Measurements from ENCODE around the gene RNASE7.

The RNASE7 gene

DNA sequence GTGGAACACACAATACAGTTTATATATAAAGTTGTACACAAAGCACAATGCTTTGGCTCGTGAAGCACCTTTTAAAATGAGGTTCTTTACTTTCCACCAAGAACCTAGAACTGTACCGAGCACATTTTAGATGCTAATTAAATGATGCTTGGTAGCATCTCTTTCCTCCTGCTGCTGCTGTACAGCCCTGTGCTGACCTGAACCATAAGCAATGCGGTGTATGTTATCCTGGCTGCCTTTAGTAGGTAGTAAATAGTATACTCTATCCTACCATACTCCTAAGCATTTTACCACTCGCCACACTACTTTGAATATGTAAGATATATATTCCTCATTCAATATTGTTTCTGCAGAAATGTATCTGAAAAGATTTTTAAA is 12.6 kb downstream of the RNASE7 start (continued):
- TF ChIP-seq ZNF48 (tag by site-specific recombination; IDR thresholded peaks at IDR 0.05) = no peak
- TF ChIP-seq ZBTB48 (tag by site-specific recombination; IDR thresholded peaks at IDR 0.05) = no peak
- TF ChIP-seq ZNF600 (tag by site-specific recombination; IDR thresholded peaks at IDR 0.05) = no peak
- no peak for TF ChIP-seq ZNF626 (tag by site-specific recombination; IDR thresholded peaks at IDR 0.05)

DNA sequence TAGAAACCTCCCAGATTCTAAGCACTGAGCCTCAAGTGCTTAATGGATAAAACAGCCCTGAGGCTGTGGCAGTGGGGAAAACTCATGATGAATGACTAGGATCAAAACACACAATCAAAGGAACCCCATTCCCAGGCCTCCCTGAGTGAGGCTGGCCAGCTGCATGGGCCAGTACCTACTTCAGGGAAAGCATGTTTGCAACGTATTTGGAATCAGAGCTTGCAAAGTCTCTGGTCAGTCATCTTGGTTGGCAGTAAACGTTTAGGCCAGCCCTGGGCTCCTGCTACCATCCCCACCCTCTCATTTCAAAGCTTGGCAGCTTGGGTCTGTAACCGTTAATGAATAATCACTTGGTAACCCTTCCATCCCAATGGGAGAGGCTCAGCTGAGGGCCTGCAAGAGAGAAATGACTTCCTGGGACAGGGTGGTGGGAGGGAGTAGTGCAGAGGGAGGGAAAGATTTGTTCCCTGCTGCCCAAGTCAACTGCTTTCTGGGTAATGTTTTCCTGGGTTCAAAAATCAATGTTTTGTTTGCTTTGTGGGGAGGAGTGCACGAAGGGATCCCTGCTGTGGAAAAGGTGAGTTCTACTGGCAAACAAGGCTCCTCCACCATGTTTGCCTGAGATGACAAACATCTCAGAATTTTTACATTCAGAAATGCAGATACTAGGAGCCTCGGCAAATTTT is 13.4 kb downstream of the RNASE7 start:
- CTCF ChIA-PET = interaction anchor here (1.4 to 1.9 kb wide), 4 partner anchors 12 to 41 kb away, joined by 4 to 12 read pairs (median 8); no protein-coding TSS in a partner anchor

More for the DNA sequence above, 13.4 kb downstream of the RNASE7 start:
- POLR2A ChIA-PET = no interaction called here
- no peaks in the 10 kb centered on the region for H3K9me3 ChIP-seq (ENCODE audit: control insufficient read depth, insufficient read depth, low read depth, low read length)
- no peak overlapping the region for H3K4me3 ChIP-seq (ENCODE audit: low read depth, low read length)
- H3K27ac ChIP-seq (ENCODE audit: extremely low read depth, low read depth, low read length) = no peak overlapping the region
- TF ChIP-seq, protein P1, sequence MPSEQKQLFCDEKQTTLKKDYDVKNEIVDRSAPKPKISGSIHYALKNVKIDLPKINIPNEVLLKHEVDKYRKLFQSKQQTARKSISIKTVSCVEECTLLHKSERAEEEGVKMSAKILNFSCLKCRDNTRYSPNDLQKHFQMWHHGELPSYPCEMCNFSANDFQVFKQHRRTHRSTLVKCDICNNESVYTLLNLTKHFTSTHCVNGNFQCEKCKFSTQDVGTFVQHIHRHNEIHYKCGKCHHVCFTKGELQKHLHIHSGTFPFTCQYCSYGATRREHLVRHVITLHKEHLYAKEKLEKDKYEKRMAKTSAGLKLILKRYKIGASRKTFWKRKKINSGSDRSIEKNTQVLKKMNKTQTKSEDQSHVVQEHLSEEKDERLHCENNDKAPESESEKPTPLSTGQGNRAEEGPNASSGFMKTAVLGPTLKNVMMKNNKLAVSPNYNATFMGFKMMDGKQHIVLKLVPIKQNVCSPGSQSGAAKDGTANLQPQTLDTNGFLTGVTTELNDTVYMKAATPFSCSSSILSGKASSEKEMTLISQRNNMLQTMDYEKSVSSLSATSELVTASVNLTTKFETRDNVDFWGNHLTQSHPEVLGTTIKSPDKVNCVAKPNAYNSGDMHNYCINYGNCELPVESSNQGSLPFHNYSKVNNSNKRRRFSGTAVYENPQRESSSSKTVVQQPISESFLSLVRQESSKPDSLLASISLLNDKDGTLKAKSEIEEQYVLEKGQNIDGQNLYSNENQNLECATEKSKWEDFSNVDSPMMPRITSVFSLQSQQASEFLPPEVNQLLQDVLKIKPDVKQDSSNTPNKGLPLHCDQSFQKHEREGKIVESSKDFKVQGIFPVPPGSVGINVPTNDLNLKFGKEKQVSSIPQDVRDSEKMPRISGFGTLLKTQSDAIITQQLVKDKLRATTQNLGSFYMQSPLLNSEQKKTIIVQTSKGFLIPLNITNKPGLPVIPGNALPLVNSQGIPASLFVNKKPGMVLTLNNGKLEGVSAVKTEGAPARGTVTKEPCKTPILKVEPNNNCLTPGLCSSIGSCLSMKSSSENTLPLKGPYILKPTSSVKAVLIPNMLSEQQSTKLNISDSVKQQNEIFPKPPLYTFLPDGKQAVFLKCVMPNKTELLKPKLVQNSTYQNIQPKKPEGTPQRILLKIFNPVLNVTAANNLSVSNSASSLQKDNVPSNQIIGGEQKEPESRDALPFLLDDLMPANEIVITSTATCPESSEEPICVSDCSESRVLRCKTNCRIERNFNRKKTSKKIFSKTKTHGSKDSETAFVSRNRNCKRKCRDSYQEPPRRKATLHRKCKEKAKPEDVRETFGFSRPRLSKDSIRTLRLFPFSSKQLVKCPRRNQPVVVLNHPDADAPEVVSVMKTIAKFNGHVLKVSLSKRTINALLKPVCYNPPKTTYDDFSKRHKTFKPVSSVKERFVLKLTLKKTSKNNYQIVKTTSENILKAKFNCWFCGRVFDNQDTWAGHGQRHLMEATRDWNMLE (tag by site-specific recombination; conservative IDR thresholded peaks at IDR 0.05; ENCODE audit: low read depth) = no peak
- TF ChIP-seq ZNF600 (tag by site-specific recombination; IDR thresholded peaks at IDR 0.05) (no peak), ZFP3 (tag by site-specific recombination; IDR thresholded peaks at IDR 0.05; ENCODE audit: low read depth) (no peak), KLF1 (tag by site-specific recombination; IDR thresholded peaks at IDR 0.05) (no peak), ZNF157 (tag by site-specific recombination; IDR thresholded peaks at IDR 0.05) (no peak), ZNF843 (tag by site-specific recombination; IDR thresholded peaks at IDR 0.05) (no peak), ZXDB (tag by site-specific recombination; IDR thresholded peaks at IDR 0.05) (no peak), ZNF621 (tag by site-specific recombination; IDR thresholded peaks at IDR 0.05) (no peak), ZNF521 (tag by site-specific recombination; IDR thresholded peaks at IDR 0.05) (no peak), ZNF433 (tag by site-specific recombination; IDR thresholded peaks at IDR 0.05; ENCODE audit: low read depth) (no peak), ZNF654 (tag by site-specific recombination; IDR thresholded peaks at IDR 0.05; ENCODE audit: low read depth) (no peak), ZBTB20 (tag by site-specific recombination; IDR thresholded peaks at IDR 0.05) (no peak), ZNF529 (tag by site-specific recombination; IDR thresholded peaks at IDR 0.05; ENCODE audit: insufficient replicate concordance) (no peak), ZBTB8A (tag by site-specific recombination; IDR thresholded peaks at IDR 0.05) (no peak)
- TF ChIP-seq, protein P2, sequence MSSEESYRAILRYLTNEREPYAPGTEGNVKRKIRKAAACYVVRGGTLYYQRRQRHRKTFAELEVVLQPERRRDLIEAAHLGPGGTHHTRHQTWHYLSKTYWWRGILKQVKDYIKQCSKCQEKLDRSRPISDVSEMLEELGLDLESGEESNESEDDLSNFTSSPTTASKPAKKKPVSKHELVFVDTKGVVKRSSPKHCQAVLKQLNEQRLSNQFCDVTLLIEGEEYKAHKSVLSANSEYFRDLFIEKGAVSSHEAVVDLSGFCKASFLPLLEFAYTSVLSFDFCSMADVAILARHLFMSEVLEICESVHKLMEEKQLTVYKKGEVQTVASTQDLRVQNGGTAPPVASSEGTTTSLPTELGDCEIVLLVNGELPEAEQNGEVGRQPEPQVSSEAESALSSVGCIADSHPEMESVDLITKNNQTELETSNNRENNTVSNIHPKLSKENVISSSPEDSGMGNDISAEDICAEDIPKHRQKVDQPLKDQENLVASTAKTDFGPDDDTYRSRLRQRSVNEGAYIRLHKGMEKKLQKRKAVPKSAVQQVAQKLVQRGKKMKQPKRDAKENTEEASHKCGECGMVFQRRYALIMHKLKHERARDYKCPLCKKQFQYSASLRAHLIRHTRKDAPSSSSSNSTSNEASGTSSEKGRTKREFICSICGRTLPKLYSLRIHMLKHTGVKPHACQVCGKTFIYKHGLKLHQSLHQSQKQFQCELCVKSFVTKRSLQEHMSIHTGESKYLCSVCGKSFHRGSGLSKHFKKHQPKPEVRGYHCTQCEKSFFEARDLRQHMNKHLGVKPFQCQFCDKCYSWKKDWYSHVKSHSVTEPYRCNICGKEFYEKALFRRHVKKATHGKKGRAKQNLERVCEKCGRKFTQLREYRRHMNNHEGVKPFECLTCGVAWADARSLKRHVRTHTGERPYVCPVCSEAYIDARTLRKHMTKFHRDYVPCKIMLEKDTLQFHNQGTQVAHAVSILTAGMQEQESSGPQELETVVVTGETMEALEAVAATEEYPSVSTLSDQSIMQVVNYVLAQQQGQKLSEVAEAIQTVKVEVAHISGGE (tag by site-specific recombination; conservative IDR thresholded peaks at IDR 0.05; ENCODE audit: low read depth) = no peak
- TF ChIP-seq, protein P3, sequence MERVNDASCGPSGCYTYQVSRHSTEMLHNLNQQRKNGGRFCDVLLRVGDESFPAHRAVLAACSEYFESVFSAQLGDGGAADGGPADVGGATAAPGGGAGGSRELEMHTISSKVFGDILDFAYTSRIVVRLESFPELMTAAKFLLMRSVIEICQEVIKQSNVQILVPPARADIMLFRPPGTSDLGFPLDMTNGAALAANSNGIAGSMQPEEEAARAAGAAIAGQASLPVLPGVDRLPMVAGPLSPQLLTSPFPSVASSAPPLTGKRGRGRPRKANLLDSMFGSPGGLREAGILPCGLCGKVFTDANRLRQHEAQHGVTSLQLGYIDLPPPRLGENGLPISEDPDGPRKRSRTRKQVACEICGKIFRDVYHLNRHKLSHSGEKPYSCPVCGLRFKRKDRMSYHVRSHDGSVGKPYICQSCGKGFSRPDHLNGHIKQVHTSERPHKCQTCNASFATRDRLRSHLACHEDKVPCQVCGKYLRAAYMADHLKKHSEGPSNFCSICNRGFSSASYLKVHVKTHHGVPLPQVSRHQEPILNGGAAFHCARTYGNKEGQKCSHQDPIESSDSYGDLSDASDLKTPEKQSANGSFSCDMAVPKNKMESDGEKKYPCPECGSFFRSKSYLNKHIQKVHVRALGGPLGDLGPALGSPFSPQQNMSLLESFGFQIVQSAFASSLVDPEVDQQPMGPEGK (tag by site-specific recombination; IDR thresholded peaks at IDR 0.05) = no peak
- H3K4me1 ChIP-seq (ENCODE audit: control insufficient read depth, insufficient read depth, low read length) = no peaks in the 10 kb centered on the region
- no peaks in the 10 kb centered on the region for H3K36me3 ChIP-seq (ENCODE audit: control insufficient read depth in 2 of 2, insufficient read depth in 1 of 2, low read length in 2 of 2)

Measured in HEK293 (cell line).